ENCODE data around the gene CCAR1.
"Not testable (repeated sequence)": the region's sequence is repeated elsewhere in the genome, so short reads cannot be mapped to it uniquely, and the experiment has no call there.

CCAR1 gene

GRCh38 chr10:68705548-68705947 is 15.5 kb upstream of the CCAR1 start:
- Histone ChIP-seq H2BK120ac (ENCODE audit: low read depth, low read length) (no peak overlapping the region), H4K8ac (ENCODE audit: low read depth, low read length) (no peak overlapping the region)
- whole genome bisulfite sequencing (ENCODE audit: extremely low coverage, insufficient coverage, low lambda C conversion rate) = no CpG with 5 or more reads among the region's 1 CpG

GRCh38 chr10:68708987-68709386 is 12.1 kb upstream of the CCAR1 start:
- not testable (repeated sequence) for H2AK5ac ChIP-seq (ENCODE audit: low read length); H2BK120ac ChIP-seq (ENCODE audit: low read depth, low read length); H3K18ac ChIP-seq (ENCODE audit: low read length); DNase-seq; H3K4ac ChIP-seq (ENCODE audit: low read depth, low read length); H2BK5ac ChIP-seq (ENCODE audit: low read length); H3K23ac ChIP-seq (ENCODE audit: low read length); H4K5ac ChIP-seq (ENCODE audit: low read length); H4K8ac ChIP-seq (ENCODE audit: low read depth, low read length); H3K56ac ChIP-seq (ENCODE audit: low read length); H3K27me3 ChIP-seq (ENCODE audit: insufficient read depth, low read length, poor library complexity); H3K79me1 ChIP-seq (ENCODE audit: low read length); H3K9ac ChIP-seq (ENCODE audit: low read length); H3K79me2 ChIP-seq (ENCODE audit: control insufficient read depth, insufficient read depth, low read length); H3K4me3 ChIP-seq (ENCODE audit: low read length); H2BK15ac ChIP-seq (replicated peaks; ENCODE audit: low read depth); H3K27ac ChIP-seq (ENCODE audit: low read depth, low read length); H3K4me2 ChIP-seq (ENCODE audit: low read length); H3K36me3 ChIP-seq (ENCODE audit: control insufficient read depth, insufficient read depth, low read length); H3K4me1 ChIP-seq (ENCODE audit: control insufficient read depth, low read depth, low read length)
- no CpG with 5 or more reads among the region's 5 CpGs for WGBS (ENCODE audit: extremely low coverage, insufficient coverage, low lambda C conversion rate)

More at GRCh38 chr10:68705548-68705947, 15.5 kb upstream of the CCAR1 start:
- H4K5ac ChIP-seq (ENCODE audit: low read length) = no peak overlapping the region
- no peak for DNase-seq
- no peaks in the 10 kb centered on the region for H3K36me3 ChIP-seq (ENCODE audit: control insufficient read depth, insufficient read depth, low read length)
- H3K27ac ChIP-seq (ENCODE audit: low read depth, low read length) = no peak overlapping the region
- no peaks in the 10 kb centered on the region for H3K27me3 ChIP-seq (ENCODE audit: insufficient read depth, low read length, poor library complexity)
- H2BK5ac ChIP-seq (ENCODE audit: low read length) = no peak overlapping the region
- H2BK15ac ChIP-seq (replicated peaks; ENCODE audit: low read depth) = no peak overlapping the region
- H3K4me3 ChIP-seq (ENCODE audit: low read length) = no peak overlapping the region
- no peak overlapping the region for H3K4me2 ChIP-seq (ENCODE audit: low read length)
- H3K18ac ChIP-seq (ENCODE audit: low read length) = no peak overlapping the region
- H3K4me1 ChIP-seq (ENCODE audit: control insufficient read depth, low read depth, low read length) = no peaks in the 10 kb centered on the region
- no peak overlapping the region for H3K56ac ChIP-seq (ENCODE audit: low read length)
- H3K23ac ChIP-seq (ENCODE audit: low read length) = no peak overlapping the region
- no peak overlapping the region for H3K9ac ChIP-seq (ENCODE audit: low read length)
- no peaks in the 10 kb centered on the region for H3K79me1 ChIP-seq (ENCODE audit: low read length)
- no peak overlapping the region for H2AK5ac ChIP-seq (ENCODE audit: low read length)
- H3K79me2 ChIP-seq (ENCODE audit: control insufficient read depth, insufficient read depth, low read length) = no peaks in the 10 kb centered on the region
- no peak overlapping the region for H3K4ac ChIP-seq (ENCODE audit: low read depth, low read length)

GRCh38 chr10:68713065-68713464 is 8.0 kb upstream of the CCAR1 start:
- not testable (repeated sequence) for H3K56ac ChIP-seq (ENCODE audit: low read length); H3K4ac ChIP-seq (ENCODE audit: low read depth, low read length); H3K18ac ChIP-seq (ENCODE audit: low read length); H2BK15ac ChIP-seq (replicated peaks; ENCODE audit: low read depth); H3K9ac ChIP-seq (ENCODE audit: low read length); H2AK5ac ChIP-seq (ENCODE audit: low read length); H3K4me2 ChIP-seq (ENCODE audit: low read length); H3K4me1 ChIP-seq (ENCODE audit: control insufficient read depth, low read depth, low read length); DNase-seq; H3K4me3 ChIP-seq (ENCODE audit: low read length); H3K27me3 ChIP-seq (ENCODE audit: insufficient read depth, low read length, poor library complexity); H3K79me1 ChIP-seq (ENCODE audit: low read length); H4K8ac ChIP-seq (ENCODE audit: low read depth, low read length); H3K36me3 ChIP-seq (ENCODE audit: control insufficient read depth, insufficient read depth, low read length); H2BK120ac ChIP-seq (ENCODE audit: low read depth, low read length); H2BK5ac ChIP-seq (ENCODE audit: low read length); H3K23ac ChIP-seq (ENCODE audit: low read length); H3K79me2 ChIP-seq (ENCODE audit: control insufficient read depth, insufficient read depth, low read length); H4K5ac ChIP-seq (ENCODE audit: low read length); H3K27ac ChIP-seq (ENCODE audit: low read depth, low read length)
- WGBS (ENCODE audit: extremely low coverage, insufficient coverage, low lambda C conversion rate) = no CpG with 5 or more reads among the region's 13 CpGs

- no peak overlapping the region for H4K8ac ChIP-seq (ENCODE audit: low read depth, low read length)
- no peak overlapping the region for H2BK5ac ChIP-seq (ENCODE audit: low read length)
- peaks cover 11% of the 10 kb centered on the region for H3K79me2 ChIP-seq (ENCODE audit: control insufficient read depth, insufficient read depth, low read length)
- H3K23ac ChIP-seq (ENCODE audit: low read length) = no peak overlapping the region
- no peak overlapping the region for H3K56ac ChIP-seq (ENCODE audit: low read length)
- DNase-seq = no peak
- no peak overlapping the region for H3K18ac ChIP-seq (ENCODE audit: low read length)
- no peaks in the 10 kb centered on the region for H3K36me3 ChIP-seq (ENCODE audit: control insufficient read depth, insufficient read depth, low read length)
- H3K9ac ChIP-seq (ENCODE audit: low read length) = no peak overlapping the region
- H2BK120ac ChIP-seq (ENCODE audit: low read depth, low read length) = no peak overlapping the region
- H3K4ac ChIP-seq (ENCODE audit: low read depth, low read length) = no peak overlapping the region
- no peak overlapping the region for H3K4me2 ChIP-seq (ENCODE audit: low read length)
- H3K27ac ChIP-seq (ENCODE audit: low read depth, low read length) = no peak overlapping the region
- no peaks in the 10 kb centered on the region for H3K4me1 ChIP-seq (ENCODE audit: control insufficient read depth, low read depth, low read length)
- H2AK5ac ChIP-seq (ENCODE audit: low read length) = no peak overlapping the region
- no peak overlapping the region for H2BK15ac ChIP-seq (replicated peaks; ENCODE audit: low read depth)
- no peak overlapping the region for H4K5ac ChIP-seq (ENCODE audit: low read length)
- H3K4me3 ChIP-seq (ENCODE audit: low read length) = no peak overlapping the region
- no peaks in the 10 kb centered on the region for H3K27me3 ChIP-seq (ENCODE audit: insufficient read depth, low read length, poor library complexity)
- WGBS (ENCODE audit: extremely low coverage, insufficient coverage, low lambda C conversion rate) = no CpG with 5 or more reads among the region's 3 CpGs
- no peaks in the 10 kb centered on the region for H3K79me1 ChIP-seq (ENCODE audit: low read length)
Observed at GRCh38 chr10:68717435-68717834, 3.6 kb upstream of the CCAR1 start.

- H3K79me1 ChIP-seq (ENCODE audit: low read length) = peaks cover 1% of the 10 kb centered on the region
- no peak overlapping the region for H4K5ac ChIP-seq (ENCODE audit: low read length)
- H3K4me2 ChIP-seq (ENCODE audit: low read length) = peak overlapping the region; percentile 76
- H3K27me3 ChIP-seq (ENCODE audit: insufficient read depth, low read length, poor library complexity) = no peaks in the 10 kb centered on the region
- no peak overlapping the region for H2AK5ac ChIP-seq (ENCODE audit: low read length)
- H3K23ac ChIP-seq (ENCODE audit: low read length) = peak overlapping the region; percentile 98
- H3K4me1 ChIP-seq (ENCODE audit: control insufficient read depth, low read depth, low read length) = no peaks in the 10 kb centered on the region
- peak overlapping the region; percentile 98 for H3K9ac ChIP-seq (ENCODE audit: low read length)
- H3K27ac ChIP-seq (ENCODE audit: low read depth, low read length) = peak overlapping the region; percentile 89
- no peak overlapping the region for H4K8ac ChIP-seq (ENCODE audit: low read depth, low read length)
- H3K4me3 ChIP-seq (ENCODE audit: low read length) = peak overlapping the region; percentile 90
- peak overlapping the region; percentile 57 for H3K4ac ChIP-seq (ENCODE audit: low read depth, low read length)
- H3K36me3 ChIP-seq (ENCODE audit: control insufficient read depth, insufficient read depth, low read length) = peaks cover 2% of the 10 kb centered on the region
- no CpG with 5 or more reads among the region's 27 CpGs for WGBS (ENCODE audit: extremely low coverage, insufficient coverage, low lambda C conversion rate)
- H3K79me2 ChIP-seq (ENCODE audit: control insufficient read depth, insufficient read depth, low read length) = peaks cover 21% of the 10 kb centered on the region
- DNase-seq = peak; percentile 48
- peak overlapping the region; percentile 93 for H2BK5ac ChIP-seq (ENCODE audit: low read length)
- peak overlapping the region; percentile 98 for H3K56ac ChIP-seq (ENCODE audit: low read length)
- H3K18ac ChIP-seq (ENCODE audit: low read length) = peak overlapping the region; percentile 81
- no peak overlapping the region for H2BK15ac ChIP-seq (replicated peaks; ENCODE audit: low read depth)
- peak overlapping the region; percentile 10 for H2BK120ac ChIP-seq (ENCODE audit: low read depth, low read length)
Observed at GRCh38 chr10:68721673-68722335, 765 bp downstream of the CCAR1 start.

- no peak overlapping the region for H2BK15ac ChIP-seq (replicated peaks; ENCODE audit: low read depth)
- no peak overlapping the region for H3K23ac ChIP-seq (ENCODE audit: low read length)
- no peak for DNase-seq
- H4K5ac ChIP-seq (ENCODE audit: low read length) = no peak overlapping the region
- no peak overlapping the region for H3K27ac ChIP-seq (ENCODE audit: low read depth, low read length)
- no peak overlapping the region for H2BK120ac ChIP-seq (ENCODE audit: low read depth, low read length)
- H3K4ac ChIP-seq (ENCODE audit: low read depth, low read length) = no peak overlapping the region
- H2BK5ac ChIP-seq (ENCODE audit: low read length) = no peak overlapping the region
- peaks cover 4% of the 10 kb centered on the region for H3K36me3 ChIP-seq (ENCODE audit: control insufficient read depth, insufficient read depth, low read length)
- H3K79me2 ChIP-seq (ENCODE audit: control insufficient read depth, insufficient read depth, low read length) = peaks cover 26% of the 10 kb centered on the region
- H3K4me2 ChIP-seq (ENCODE audit: low read length) = no peak overlapping the region
- H3K56ac ChIP-seq (ENCODE audit: low read length) = no peak overlapping the region
- no peak overlapping the region for H3K4me3 ChIP-seq (ENCODE audit: low read length)
- H3K27me3 ChIP-seq (ENCODE audit: insufficient read depth, low read length, poor library complexity) = no peaks in the 10 kb centered on the region
- no peaks in the 10 kb centered on the region for H3K4me1 ChIP-seq (ENCODE audit: control insufficient read depth, low read depth, low read length)
- H3K79me1 ChIP-seq (ENCODE audit: low read length) = peaks cover 1% of the 10 kb centered on the region
- H4K8ac ChIP-seq (ENCODE audit: low read depth, low read length) = no peak overlapping the region
- H2AK5ac ChIP-seq (ENCODE audit: low read length) = no peak overlapping the region
- H3K18ac ChIP-seq (ENCODE audit: low read length) = no peak overlapping the region
- WGBS (ENCODE audit: extremely low coverage, insufficient coverage, low lambda C conversion rate) = no CpG with 5 or more reads among the region's 14 CpGs
- no peak overlapping the region for H3K9ac ChIP-seq (ENCODE audit: low read length)
Observed at GRCh38 chr10:68725016-68725415, 4.0 kb downstream of the CCAR1 start.
